Measurements from ENCODE around the gene SLC35E1. TPM values are rescaled to one million over a fixed set of nuclear protein-coding genes. Genes with fewer than 3 reads are reported as not detected.

Gene SLC35E1
- polyA plus RNA-seq, 1 experiment: 55.6 TPM

GRCh38 chr19:16581971-16582343 is 9.7 kb upstream of the SLC35E1 start:
- H3K27me3 ChIP-seq (ENCODE audit: control insufficient read depth, insufficient read depth, low read length): no peaks in the 10 kb centered on the region
- no peak for DNase-seq (ENCODE audit: low read depth)
- no peak overlapping the region for H3K4me3 ChIP-seq (ENCODE audit: low read depth, low read length)
- ChIA-PET POLR2A (interaction anchor here (0.6 kb wide), 1 partner anchor 47 kb away, joined by 3 read pairs; no protein-coding TSS in a partner anchor), CTCF (no interaction called here)
- peaks cover 5% of the 10 kb centered on the region for H3K36me3 ChIP-seq (ENCODE audit: control insufficient read depth, insufficient read depth, low read length)
- TF ChIP-seq CTCF (IDR thresholded peaks at IDR 0.05; ENCODE audit: insufficient read depth, low read depth, low read length): no peak

GRCh38 chr19:16581145-16581970 is 9.1 kb upstream of the SLC35E1 start:
- Histone ChIP-seq H3K4me3 (ENCODE audit: low read depth, low read length) (no peak overlapping the region), H3K36me3 (ENCODE audit: control insufficient read depth, insufficient read depth, low read length) (peaks cover 7% of the 10 kb centered on the region), H3K27me3 (ENCODE audit: control insufficient read depth, insufficient read depth, low read length) (no peaks in the 10 kb centered on the region)
- DNase-seq (ENCODE audit: low read depth): no peak
- TF ChIP-seq CTCF (IDR thresholded peaks at IDR 0.05; ENCODE audit: insufficient read depth, low read depth, low read length): no peak
- ChIA-PET CTCF (interaction anchor here (0.7 kb wide), 1 partner anchor 14 kb away, joined by 3 read pairs; no protein-coding TSS in a partner anchor), POLR2A (interaction anchor here (0.6 kb wide), 1 partner anchor 47 kb away, joined by 3 read pairs; no protein-coding TSS in a partner anchor)

- no peaks in the 10 kb centered on the region for H3K27me3 ChIP-seq (ENCODE audit: control insufficient read depth, insufficient read depth, low read length)
- ChIA-PET CTCF (no interaction called here), POLR2A (no interaction called here)
- H3K4me3 ChIP-seq (ENCODE audit: low read depth, low read length): no peak overlapping the region
- H3K36me3 ChIP-seq (ENCODE audit: control insufficient read depth, insufficient read depth, low read length): peaks cover 14% of the 10 kb centered on the region
- TF ChIP-seq CTCF (IDR thresholded peaks at IDR 0.05; ENCODE audit: insufficient read depth, low read depth, low read length): no peak
- no peak for DNase-seq (ENCODE audit: low read depth)
Measured at GRCh38 chr19:16579381-16579780, 7.2 kb upstream of the SLC35E1 start.

DNA sequence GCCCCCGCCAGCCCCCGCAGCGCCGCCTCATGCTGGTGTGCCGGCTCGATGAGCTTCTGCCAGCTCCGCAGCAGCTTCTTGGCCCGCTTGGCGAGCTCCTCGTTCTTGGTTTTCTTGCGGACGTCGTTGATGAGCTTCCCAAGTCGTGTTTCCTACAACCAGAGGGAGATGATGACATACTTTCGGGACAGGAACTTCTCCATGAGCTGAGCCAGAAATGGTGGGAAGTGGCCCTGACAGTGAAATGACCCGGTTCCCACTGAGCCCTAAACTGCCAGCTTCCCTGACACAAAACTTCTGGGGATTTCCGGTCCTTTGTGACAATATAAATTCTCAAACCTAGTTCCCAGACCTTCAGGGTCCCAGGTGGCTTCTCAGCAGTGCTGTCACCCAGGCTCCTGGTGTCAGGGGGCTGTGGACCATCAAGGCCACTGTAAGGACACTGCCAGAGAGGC is 5.3 kb upstream of the SLC35E1 start:
- H3K36me3 ChIP-seq (ENCODE audit: control insufficient read depth, insufficient read depth, low read length): peaks cover 14% of the 10 kb centered on the region

More for the DNA sequence above, 5.3 kb upstream of the SLC35E1 start:
- no peak for DNase-seq (ENCODE audit: low read depth)
- ChIA-PET POLR2A (no interaction called here), CTCF (interaction anchor here (1.1 kb wide), 1 partner anchor 37 kb away, joined by 3 read pairs; no protein-coding TSS in a partner anchor)
- Histone ChIP-seq H3K4me3 (ENCODE audit: low read depth, low read length) (no peak overlapping the region), H3K27me3 (ENCODE audit: control insufficient read depth, insufficient read depth, low read length) (no peaks in the 10 kb centered on the region)
- TF ChIP-seq CTCF (IDR thresholded peaks at IDR 0.05; ENCODE audit: insufficient read depth, low read depth, low read length): no peak

Data from BJ (cell line).